Right atrium auricular region (tissue), 2 donors: ENCODE measurements around the gene LINC01488. TPM values are rescaled to one million over a fixed set of nuclear protein-coding genes. Genes with fewer than 3 reads are reported as not detected.

Experiments used
- DNase-seq: peaks from one replicate; pipeline ENCODE4 v3.0.0-alpha.2; 2019; ENCODE audit warnings: low spot score
- H3K27ac ChIP-seq, 2 donors: fragments of 200-600 bp; sonication (generic); 1 replicate in 1 of 2; 2 replicates in 1 of 2; pipeline ENCODE4 v1.5.1; 2016 to 2019
- H3K27me3 ChIP-seq, 2 donors: fragments of 200-600 bp; sonication (generic); one replicate each; pipeline versions ENCODE4 v1.5.1 to v1.6.0; 2017 to 2019
- H3K36me3 ChIP-seq: fragments of 200-600 bp; sonication (generic); one replicate; pipeline ENCODE4 v1.5.1; 2016
- H3K4me1 ChIP-seq, 2 donors: fragments of 200-600 bp; sonication (generic); one replicate each; pipeline versions ENCODE4 v1.5.1 to v1.6.0; 2017 to 2019
- H3K4me3 ChIP-seq, 2 donors: fragments of 200-600 bp; sonication (generic); 1 replicate in 1 of 2; 2 replicates in 1 of 2; pipeline ENCODE4 v1.5.1; 2017 to 2019; ENCODE audit warnings: mild to moderate bottlenecking in 1 of 2, moderate library complexity in 1 of 2
- H3K9me3 ChIP-seq, 2 donors: fragments of 200-600 bp; sonication (generic); one replicate each; pipeline ENCODE4 v1.5.1; 2019
- total RNA-seq, 2 donors: library from RNA; depleted of rRNA; stranded (reverse); fragments of >200 nt; gene quantifications; one replicate each; pipeline ENCODE4 v1.1.0, GENCODE V29; 2016
- TF ChIP-seq, protein P1 (sequence below), 2 donors: fragments of 200-600 bp; sonication (generic); IDR thresholded peaks; one replicate each; pipeline ENCODE4 v1.5.1; 2019; ENCODE audit warnings: antibody characterized with exemption in 2 of 2

The LINC01488 gene
- total RNA-seq, 2 donors from 2014 or later, result not detected

DNA sequence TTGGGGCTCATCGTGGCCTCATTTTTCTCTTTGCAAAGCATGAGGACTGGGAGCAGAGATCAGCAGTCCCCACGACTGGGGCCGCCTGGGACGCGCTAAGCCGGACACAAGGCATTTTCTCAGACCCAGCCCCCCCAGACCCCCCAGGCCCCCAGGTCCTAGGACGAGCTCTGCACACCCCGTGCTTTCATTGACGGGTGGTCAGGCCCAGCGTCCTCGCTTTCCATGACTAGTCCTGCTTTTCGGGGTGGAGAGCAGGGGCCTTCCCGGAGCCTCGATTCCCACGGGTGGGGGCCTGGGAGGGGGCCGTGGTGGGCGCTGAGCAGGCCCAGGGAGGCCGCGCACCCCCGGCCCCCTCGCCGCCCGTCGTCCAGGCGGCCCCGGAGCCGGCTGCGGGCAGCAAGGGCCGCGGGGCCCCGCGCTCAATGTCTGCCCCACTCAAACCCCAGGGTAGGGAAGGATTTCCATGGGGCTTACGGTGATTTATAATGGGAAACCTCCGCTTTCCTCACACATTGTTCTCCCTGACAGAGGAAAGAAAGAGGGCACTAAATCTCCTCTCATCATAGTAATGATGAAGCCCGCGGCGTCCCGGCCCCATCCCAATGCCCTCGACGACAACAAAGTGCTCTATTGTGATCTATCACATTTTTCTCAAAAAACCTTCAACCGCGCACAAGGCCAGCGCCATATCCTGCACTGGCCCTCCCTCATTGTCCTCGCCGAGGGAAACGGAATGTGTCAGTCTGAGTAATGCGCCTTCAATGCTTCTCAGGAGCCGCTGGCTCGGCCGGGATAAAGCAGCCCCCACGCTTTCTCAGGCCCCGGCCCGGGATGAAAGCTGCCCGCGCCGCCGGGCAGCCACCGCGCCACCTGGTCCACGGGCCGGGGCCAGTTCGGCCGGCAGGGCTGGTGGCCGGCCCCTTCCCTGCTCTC is 10.4 kb upstream of the LINC01488 start:
- no peak for DNase-seq
- peaks cover 0 to 11% of the 10 kb centered on the region in 2 donors for H3K4me1 ChIP-seq
- H3K4me3 ChIP-seq, result no peak overlapping the region
- no peaks in the 10 kb centered on the region for H3K27me3 ChIP-seq
- H3K36me3 ChIP-seq, result no peaks in the 10 kb centered on the region
- no peak overlapping the region for H3K27ac ChIP-seq
- peaks cover 0 to 6% of the 10 kb centered on the region in 2 donors for H3K9me3 ChIP-seq
- TF ChIP-seq, protein P1, sequence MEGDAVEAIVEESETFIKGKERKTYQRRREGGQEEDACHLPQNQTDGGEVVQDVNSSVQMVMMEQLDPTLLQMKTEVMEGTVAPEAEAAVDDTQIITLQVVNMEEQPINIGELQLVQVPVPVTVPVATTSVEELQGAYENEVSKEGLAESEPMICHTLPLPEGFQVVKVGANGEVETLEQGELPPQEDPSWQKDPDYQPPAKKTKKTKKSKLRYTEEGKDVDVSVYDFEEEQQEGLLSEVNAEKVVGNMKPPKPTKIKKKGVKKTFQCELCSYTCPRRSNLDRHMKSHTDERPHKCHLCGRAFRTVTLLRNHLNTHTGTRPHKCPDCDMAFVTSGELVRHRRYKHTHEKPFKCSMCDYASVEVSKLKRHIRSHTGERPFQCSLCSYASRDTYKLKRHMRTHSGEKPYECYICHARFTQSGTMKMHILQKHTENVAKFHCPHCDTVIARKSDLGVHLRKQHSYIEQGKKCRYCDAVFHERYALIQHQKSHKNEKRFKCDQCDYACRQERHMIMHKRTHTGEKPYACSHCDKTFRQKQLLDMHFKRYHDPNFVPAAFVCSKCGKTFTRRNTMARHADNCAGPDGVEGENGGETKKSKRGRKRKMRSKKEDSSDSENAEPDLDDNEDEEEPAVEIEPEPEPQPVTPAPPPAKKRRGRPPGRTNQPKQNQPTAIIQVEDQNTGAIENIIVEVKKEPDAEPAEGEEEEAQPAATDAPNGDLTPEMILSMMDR (IDR thresholded peaks at IDR 0.05), result no peak

DNA sequence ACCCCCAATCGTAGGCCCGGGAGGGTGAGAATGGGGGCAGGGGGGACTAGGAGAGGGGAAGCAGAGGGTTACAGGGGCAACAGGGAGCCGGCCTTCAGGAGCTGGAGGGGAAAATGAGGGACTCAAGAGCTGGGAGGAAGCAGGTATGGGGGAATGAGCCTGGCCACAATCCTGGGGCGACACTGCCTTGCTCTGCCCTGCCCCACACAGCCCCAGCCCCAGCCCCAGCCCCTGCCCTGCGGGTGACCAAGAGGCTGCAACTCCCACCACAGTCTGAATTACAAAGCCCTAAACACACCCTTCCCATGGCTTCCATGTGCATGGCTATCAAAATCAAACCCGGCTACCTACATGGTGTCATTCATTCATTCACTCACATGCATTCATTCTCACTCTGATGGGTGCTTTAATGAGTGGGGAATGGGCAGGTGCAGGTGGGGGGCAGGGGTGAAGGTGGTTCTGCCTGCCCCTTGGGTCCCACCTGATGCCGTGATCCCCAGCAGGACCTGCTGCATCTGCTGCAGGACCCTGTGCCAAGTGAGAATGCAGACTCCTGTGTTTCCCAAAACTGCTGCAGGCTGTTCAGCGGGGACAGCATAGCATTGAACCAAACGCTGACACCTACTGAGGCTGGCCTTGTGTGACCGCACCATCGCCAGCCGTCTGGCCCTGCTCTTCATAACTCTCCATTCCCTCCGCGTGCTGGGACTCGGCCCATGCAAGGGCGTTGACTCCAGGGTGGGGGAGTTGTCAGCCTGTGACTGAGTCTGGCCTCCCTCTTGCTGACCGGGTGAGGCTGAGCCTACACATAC is 9.5 kb upstream of the LINC01488 start:
- Histone ChIP-seq H3K4me3 (no peak overlapping the region), H3K9me3 (peaks cover 0 to 6% of the 10 kb centered on the region in 2 donors), H3K27me3 (no peaks in the 10 kb centered on the region), H3K4me1 (peaks cover 0 to 10% of the 10 kb centered on the region in 2 donors), H3K36me3 (no peaks in the 10 kb centered on the region), H3K27ac (no peak overlapping the region)
- TF ChIP-seq, protein P1 (IDR thresholded peaks at IDR 0.05), result no peak
- DNase-seq, result no peak

DNA sequence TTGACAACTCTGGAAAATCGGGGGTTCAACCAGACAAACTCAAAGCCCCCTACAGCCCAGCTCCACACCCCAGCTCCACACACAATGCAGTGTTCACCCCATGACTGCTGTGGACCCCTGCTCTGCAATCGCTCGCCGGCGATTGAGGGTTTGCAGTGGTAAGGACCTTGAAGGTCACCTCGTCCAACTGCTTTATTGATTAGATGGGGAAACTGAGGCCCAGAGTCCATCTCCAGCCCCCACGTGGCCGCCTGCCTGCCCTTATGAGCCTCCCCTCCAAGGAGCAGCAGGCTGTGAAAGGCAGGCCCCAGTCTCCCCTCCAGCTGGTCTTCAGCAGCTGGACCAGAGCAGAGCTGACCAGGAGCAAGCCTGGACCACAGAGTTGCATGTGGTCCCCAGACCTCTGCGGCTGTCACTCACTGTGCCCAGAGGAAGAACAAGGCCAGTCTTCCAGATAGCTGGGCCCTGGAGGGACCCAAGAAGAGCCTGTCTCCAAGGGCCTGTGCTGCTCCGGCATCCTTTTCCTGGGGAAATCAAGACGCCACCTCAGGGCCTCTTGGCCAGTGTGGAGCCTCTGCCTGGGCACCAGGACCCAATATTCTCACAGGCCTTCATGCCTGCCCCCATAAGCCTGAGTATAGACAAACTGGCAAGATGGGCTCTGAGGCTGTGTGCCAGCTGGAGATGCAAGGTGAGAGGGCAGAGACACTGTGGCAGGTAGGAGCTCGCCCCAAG is 8.8 kb upstream of the LINC01488 start:
- TF ChIP-seq, protein P1 (IDR thresholded peaks at IDR 0.05), result no peak
- Histone ChIP-seq H3K4me3 (no peak overlapping the region), H3K27me3 (no peaks in the 10 kb centered on the region), H3K36me3 (no peaks in the 10 kb centered on the region), H3K9me3 (peaks cover 0 to 6% of the 10 kb centered on the region in 2 donors), H3K27ac (no peak overlapping the region), H3K4me1 (peaks cover 0 to 4% of the 10 kb centered on the region in 2 donors)
- DNase-seq, result no peak

- H3K4me3 ChIP-seq, result no peak overlapping the region
- peaks cover 0 to 4% of the 10 kb centered on the region in 2 donors for H3K4me1 ChIP-seq
- no peak for DNase-seq
- H3K27me3 ChIP-seq, result no peaks in the 10 kb centered on the region
- H3K27ac ChIP-seq, result no peak overlapping the region
- TF ChIP-seq, protein P1 (IDR thresholded peaks at IDR 0.05), result no peak
- no peaks in the 10 kb centered on the region for H3K36me3 ChIP-seq
- peaks cover 0 to 6% of the 10 kb centered on the region in 2 donors for H3K9me3 ChIP-seq
Observed at GRCh38 chr11:69473276-69473845, 8.1 kb upstream of the LINC01488 start.

DNA sequence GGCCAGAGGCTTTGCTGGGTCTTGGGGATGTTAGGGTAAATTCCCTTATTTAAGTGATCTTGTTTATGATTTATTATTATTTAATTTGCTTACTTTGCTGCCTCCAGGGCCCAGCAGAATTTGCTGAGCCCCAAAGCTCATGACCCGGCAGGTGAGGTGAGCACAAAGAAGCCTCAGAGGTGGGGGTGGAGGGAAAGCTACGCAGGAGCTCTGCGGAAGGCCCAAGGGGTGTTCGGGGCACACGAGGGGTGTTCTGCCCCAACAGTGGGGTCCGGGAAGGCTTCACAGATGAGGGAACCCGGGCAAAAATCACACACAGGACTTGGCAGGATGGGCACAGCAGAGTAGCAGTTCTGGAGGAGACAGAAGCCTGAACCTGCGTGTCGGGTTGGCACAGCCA is 6.7 kb upstream of the LINC01488 start:
- Histone ChIP-seq H3K4me3 (no peak overlapping the region), H3K4me1 (peaks cover 0 to 9% of the 10 kb centered on the region in 2 donors), H3K9me3 (peaks cover 0 to 6% of the 10 kb centered on the region in 2 donors), H3K27me3 (no peaks in the 10 kb centered on the region), H3K27ac (no peak overlapping the region), H3K36me3 (no peaks in the 10 kb centered on the region)
- DNase-seq, result no peak
- TF ChIP-seq, protein P1 (IDR thresholded peaks at IDR 0.05), result no peak
